ENCODE data around the gene TNS3.

The TNS3 gene

GRCh38 chr7:47478926-47479711 is 102.8 kb downstream of the TNS3 start:
- no peak overlapping the region for H3K9ac ChIP-seq (ENCODE audit: insufficient read length)
- TF ChIP-seq EZH2 (IDR thresholded peaks at IDR 0.05) (no peak), POLR2AphosphoS5 (IDR thresholded peaks at IDR 0.05; ENCODE audit: borderline replicate concordance, low read depth, low read length) (no peak), FOXP2 (optimal IDR thresholded peaks at IDR 0.05; ENCODE audit: control extremely low read depth, extremely low read length, insufficient read depth) (no peak)

GRCh38 chr7:47478017-47478344 is 103.9 kb downstream of the TNS3 start:
- no peaks in the 10 kb centered on the region for H3K36me3 ChIP-seq (ENCODE audit: insufficient read depth, low read length)
- H3K9me3 ChIP-seq (ENCODE audit: low read depth, low read length): no peaks in the 10 kb centered on the region
- DNase-seq (ENCODE audit: low read depth, low spot score): no peak
- H3K27ac ChIP-seq: no peak overlapping the region
- no peak overlapping the region for H3K4me3 ChIP-seq
- TF ChIP-seq EZH2 (IDR thresholded peaks at IDR 0.05) (no peak), POLR2AphosphoS5 (IDR thresholded peaks at IDR 0.05; ENCODE audit: borderline replicate concordance, low read depth, low read length) (no peak), FOXP2 (optimal IDR thresholded peaks at IDR 0.05; ENCODE audit: control extremely low read depth, extremely low read length, insufficient read depth) (no peak)
- no peak overlapping the region for H3K9ac ChIP-seq (ENCODE audit: insufficient read length)

More at GRCh38 chr7:47478926-47479711, 102.8 kb downstream of the TNS3 start:
- Histone ChIP-seq H3K4me3 (no peak overlapping the region), H3K9me3 (ENCODE audit: low read depth, low read length) (no peaks in the 10 kb centered on the region), H3K36me3 (ENCODE audit: insufficient read depth, low read length) (no peaks in the 10 kb centered on the region), H3K27ac (no peak overlapping the region)
- DNase-seq (ENCODE audit: low read depth, low spot score): no peak

GRCh38 chr7:47477191-47478016 is 104.5 kb downstream of the TNS3 start:
- no peak overlapping the region for H3K4me3 ChIP-seq
- H3K27ac ChIP-seq: no peak overlapping the region
- TF ChIP-seq POLR2AphosphoS5 (IDR thresholded peaks at IDR 0.05; ENCODE audit: borderline replicate concordance, low read depth, low read length) (no peak), FOXP2 (optimal IDR thresholded peaks at IDR 0.05; ENCODE audit: control extremely low read depth, extremely low read length, insufficient read depth) (no peak), EZH2 (IDR thresholded peaks at IDR 0.05) (no peak)
- H3K9me3 ChIP-seq (ENCODE audit: low read depth, low read length): no peaks in the 10 kb centered on the region
- DNase-seq (ENCODE audit: low read depth, low spot score): no peak
- H3K36me3 ChIP-seq (ENCODE audit: insufficient read depth, low read length): no peaks in the 10 kb centered on the region
- no peak overlapping the region for H3K9ac ChIP-seq (ENCODE audit: insufficient read length)

- no peaks in the 10 kb centered on the region for H3K9me3 ChIP-seq (ENCODE audit: low read depth, low read length)
- H3K36me3 ChIP-seq (ENCODE audit: insufficient read depth, low read length): no peaks in the 10 kb centered on the region
- no peak overlapping the region for H3K27ac ChIP-seq
- no peak for DNase-seq (ENCODE audit: low read depth, low spot score)
- H3K9ac ChIP-seq (ENCODE audit: insufficient read length): no peak overlapping the region
- H3K4me3 ChIP-seq: no peak overlapping the region
- no peak for TF ChIP-seq POLR2AphosphoS5 (IDR thresholded peaks at IDR 0.05; ENCODE audit: borderline replicate concordance, low read depth, low read length)
- TF ChIP-seq FOXP2 (optimal IDR thresholded peaks at IDR 0.05; ENCODE audit: control extremely low read depth, extremely low read length, insufficient read depth): no peak
- TF ChIP-seq EZH2 (IDR thresholded peaks at IDR 0.05): no peak
Measured at GRCh38 chr7:47475880-47476227, 106.1 kb downstream of the TNS3 start.

- Histone ChIP-seq H3K9ac (ENCODE audit: insufficient read length) (no peak overlapping the region), H3K9me3 (ENCODE audit: low read depth, low read length) (no peaks in the 10 kb centered on the region), H3K27ac (no peak overlapping the region), H3K36me3 (ENCODE audit: insufficient read depth, low read length) (no peaks in the 10 kb centered on the region), H3K4me3 (no peak overlapping the region)
- no peak for DNase-seq (ENCODE audit: low read depth, low spot score)
- no peak for TF ChIP-seq EZH2 (IDR thresholded peaks at IDR 0.05)
- no peak for TF ChIP-seq FOXP2 (optimal IDR thresholded peaks at IDR 0.05; ENCODE audit: control extremely low read depth, extremely low read length, insufficient read depth)
- TF ChIP-seq POLR2AphosphoS5 (IDR thresholded peaks at IDR 0.05; ENCODE audit: borderline replicate concordance, low read depth, low read length): no peak
Measured at GRCh38 chr7:47474937-47475879, 106.7 kb downstream of the TNS3 start.

- DNase-seq (ENCODE audit: low read depth, low spot score): no peak
- Histone ChIP-seq H3K27ac (no peak overlapping the region), H3K9ac (ENCODE audit: insufficient read length) (no peak overlapping the region), H3K9me3 (ENCODE audit: low read depth, low read length) (no peaks in the 10 kb centered on the region), H3K4me3 (no peak overlapping the region), H3K36me3 (ENCODE audit: insufficient read depth, low read length) (no peaks in the 10 kb centered on the region)
- no peak for TF ChIP-seq FOXP2 (optimal IDR thresholded peaks at IDR 0.05; ENCODE audit: control extremely low read depth, extremely low read length, insufficient read depth)
- no peak for TF ChIP-seq POLR2AphosphoS5 (IDR thresholded peaks at IDR 0.05; ENCODE audit: borderline replicate concordance, low read depth, low read length)
- no peak for TF ChIP-seq EZH2 (IDR thresholded peaks at IDR 0.05)
Measured at GRCh38 chr7:47474211-47474936, 107.5 kb downstream of the TNS3 start.

GRCh38 chr7:47473499-47474210 is 108.3 kb downstream of the TNS3 start:
- DNase-seq (ENCODE audit: low read depth, low spot score): no peak
- no peak for TF ChIP-seq POLR2AphosphoS5 (IDR thresholded peaks at IDR 0.05; ENCODE audit: borderline replicate concordance, low read depth, low read length)
- TF ChIP-seq EZH2 (IDR thresholded peaks at IDR 0.05): no peak
- TF ChIP-seq FOXP2 (optimal IDR thresholded peaks at IDR 0.05; ENCODE audit: control extremely low read depth, extremely low read length, insufficient read depth): no peak
- H3K9ac ChIP-seq (ENCODE audit: insufficient read length): no peak overlapping the region
- no peak overlapping the region for H3K27ac ChIP-seq
- H3K36me3 ChIP-seq (ENCODE audit: insufficient read depth, low read length): no peaks in the 10 kb centered on the region
- no peaks in the 10 kb centered on the region for H3K9me3 ChIP-seq (ENCODE audit: low read depth, low read length)
- no peak overlapping the region for H3K4me3 ChIP-seq
